Urothelium cell line (cell line): ENCODE results near the gene CNOT4.
A peak's percentile ranks its signal among the peaks of the same experiment; 100 is the strongest.
"Not testable (repeated sequence)": the region's sequence is repeated elsewhere in the genome, so short reads cannot be mapped to it uniquely, and the experiment has no call there.

Experiments
- DNase-seq: peaks from one replicate; pipeline ENCODE4 v3.0.0; 2011; ENCODE audit warnings: low spot score, mixed read lengths
- FAIRE-seq: peaks from 2 replicates; lab custom pipeline; 2011; peaks lifted over from hg19 to GRCh38; lab: Jason Lieb, UNC

CNOT4 gene

DNA sequence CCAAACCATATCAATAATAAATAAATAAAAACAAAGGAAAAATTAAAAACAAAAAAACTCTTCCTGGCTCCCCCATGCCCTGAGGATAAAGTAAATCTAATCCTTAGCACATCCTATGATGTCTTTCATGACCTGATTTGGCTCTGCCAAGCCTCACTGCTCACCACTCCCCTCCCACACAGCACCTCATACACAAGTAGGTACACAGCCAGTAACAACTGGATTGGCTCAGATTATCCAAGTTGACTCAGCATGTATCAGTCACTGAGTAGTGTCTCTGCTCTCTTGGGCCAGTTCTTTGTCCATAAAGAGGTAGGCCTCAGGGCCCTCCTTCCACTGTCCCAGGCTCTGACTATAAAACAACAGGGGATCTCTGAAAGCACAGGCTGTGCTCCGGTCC, 176.7 kb downstream of the CNOT4 start:
- FAIRE-seq (no peak), DNase-seq (no peak)

DNA sequence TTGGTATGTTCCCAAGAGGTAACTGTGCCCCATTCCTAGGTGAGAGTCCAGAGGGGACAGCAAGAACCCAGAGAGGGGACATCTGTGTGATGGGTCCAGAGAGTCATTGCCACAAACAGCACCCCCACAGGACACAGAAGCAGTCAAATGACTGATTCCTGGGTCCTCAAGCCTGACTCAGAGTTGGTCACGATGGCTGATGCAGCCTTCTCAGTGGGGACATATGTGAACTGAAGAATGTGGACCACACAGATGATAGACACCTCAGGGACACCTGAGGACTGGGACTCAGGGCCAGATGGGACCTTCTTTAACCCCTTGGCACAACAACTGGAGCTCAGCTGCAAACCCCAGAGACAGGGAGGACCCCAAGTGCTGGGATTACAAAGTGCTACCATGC, 179.8 kb downstream of the CNOT4 start:
- DNase-seq (no peak), FAIRE-seq (no peak)

DNA sequence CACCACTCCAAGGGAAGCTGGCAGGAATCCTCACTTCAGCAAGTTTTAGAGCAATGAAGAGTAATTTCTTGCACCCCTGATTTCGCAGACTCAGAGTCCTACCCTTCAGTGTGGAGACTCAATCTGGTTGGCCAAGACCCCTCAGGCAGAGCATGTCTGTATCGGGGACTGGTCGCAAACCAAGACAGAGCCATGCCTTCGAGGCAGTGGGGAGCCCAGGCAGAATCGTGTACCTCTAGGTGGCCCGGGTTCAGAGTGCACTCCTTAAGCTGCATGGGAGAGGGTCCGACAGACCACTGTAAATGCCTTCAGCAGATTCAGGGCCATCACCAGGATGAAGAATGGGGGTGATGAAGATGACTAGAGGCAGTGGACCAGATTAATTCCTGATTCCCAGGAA, 181.4 kb downstream of the CNOT4 start:
- FAIRE-seq = no peak
- DNase-seq = no peak

DNA sequence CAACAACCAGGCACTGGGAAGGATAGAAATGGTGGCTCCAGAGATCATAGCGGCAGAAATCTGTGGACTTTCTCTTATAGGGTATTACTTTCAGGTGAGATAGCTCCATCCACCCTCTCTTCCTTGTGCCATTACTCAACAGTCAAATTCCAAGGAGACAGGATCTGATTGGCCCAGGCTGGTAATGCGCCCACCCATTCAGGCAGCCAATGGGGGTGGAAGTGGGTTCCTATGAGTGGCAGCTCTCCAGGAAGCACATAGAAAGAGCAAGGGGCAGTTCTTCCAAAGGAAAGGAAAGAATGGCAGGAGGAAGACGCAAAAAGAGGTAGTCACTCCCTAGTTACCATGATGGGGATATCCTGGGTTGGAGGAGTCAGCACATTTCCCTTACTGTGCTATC, 181.8 kb downstream of the CNOT4 start:
- no peak for FAIRE-seq
- no peak for DNase-seq

DNA sequence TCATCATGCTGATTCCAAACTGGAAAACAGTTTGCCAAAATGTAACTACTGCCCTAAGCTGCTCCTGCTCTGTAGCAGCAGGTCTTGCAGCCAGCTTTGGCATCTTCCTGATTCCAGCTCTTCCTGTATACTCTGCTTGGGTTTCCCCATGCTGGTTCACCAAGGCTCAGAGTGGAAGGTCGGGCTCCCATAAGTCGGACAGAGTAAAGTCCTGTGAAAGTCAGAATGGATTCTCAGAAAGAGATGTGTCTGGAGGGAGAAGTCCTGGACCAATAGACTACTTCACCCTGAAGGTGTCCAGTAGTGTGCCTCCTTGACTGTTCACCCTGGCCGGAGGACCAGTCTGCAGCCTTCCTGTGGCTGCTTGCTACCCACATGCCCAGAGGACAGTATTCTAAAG, 182.4 kb downstream of the CNOT4 start:
- FAIRE-seq = no peak

DNA sequence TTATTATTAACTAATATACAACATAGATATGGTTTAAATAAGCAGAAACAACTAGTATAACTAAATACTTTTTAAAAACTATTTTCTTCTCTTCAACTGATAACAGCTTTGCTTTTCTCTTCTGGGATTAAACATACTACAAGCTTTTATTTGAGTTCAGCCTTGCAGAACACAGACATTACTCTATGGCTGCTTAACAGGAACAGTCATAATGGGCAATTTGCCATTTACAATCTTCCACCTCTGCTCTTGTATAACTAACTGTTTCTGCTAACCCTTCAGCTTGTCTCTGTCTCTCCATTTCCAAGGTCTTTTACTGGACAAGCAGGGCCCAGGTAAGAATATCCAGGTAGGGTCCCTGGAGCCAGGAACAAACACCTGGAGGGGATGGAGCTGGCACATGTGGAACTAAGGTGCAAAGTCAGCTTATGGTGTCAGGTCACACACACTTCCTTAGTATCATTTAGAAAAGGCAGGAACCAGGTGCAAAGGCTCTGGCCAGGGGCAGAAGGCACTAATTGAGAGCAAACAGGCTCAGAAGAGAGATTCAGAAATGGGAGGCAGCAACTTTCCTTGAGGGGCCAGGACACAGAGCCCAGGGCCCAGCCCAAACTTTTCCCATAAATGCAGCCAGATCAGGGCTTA, 183.1 kb downstream of the CNOT4 start:
- no peak for FAIRE-seq
- no peak for DNase-seq

More for the DNA sequence above, 182.4 kb downstream of the CNOT4 start:
- no peak for DNase-seq

DNA sequence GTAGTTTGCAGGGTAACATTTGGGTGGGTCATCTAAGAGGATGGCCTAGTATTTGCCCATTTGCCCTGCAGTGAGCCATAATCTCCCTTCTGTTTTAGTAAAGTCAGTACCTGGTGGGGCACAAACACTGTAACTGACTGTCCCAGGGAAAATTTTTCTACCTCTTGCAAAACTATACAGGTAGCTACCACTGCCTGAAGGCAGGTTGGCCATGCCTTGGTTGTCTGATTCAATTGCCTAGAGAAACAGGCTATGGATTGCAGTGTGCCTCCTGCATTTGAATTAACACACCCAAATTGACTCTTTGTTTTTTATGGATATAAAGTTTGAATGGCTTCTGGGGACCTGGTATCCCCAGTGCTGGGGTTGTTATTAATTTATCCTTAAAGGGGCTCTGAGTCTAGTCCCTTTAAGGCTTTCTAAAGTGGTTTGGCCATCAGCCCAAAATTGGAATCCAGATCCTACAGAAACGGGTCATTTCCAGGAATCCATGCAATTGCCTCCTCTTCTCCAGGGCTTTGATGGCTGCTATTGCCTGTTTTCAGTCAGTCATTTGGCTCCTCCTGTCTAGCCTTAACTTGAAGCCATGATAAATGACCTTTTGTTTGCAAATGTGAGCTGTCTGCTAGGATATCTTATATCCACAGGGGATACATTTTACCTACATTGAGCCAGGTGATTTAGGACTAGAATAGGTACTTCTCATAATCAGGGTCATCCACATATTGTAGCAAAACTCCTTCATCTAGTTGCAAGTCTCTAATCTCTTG, 187.1 kb downstream of the CNOT4 start:
- DNase-seq (no peak), FAIRE-seq (no peak)

DNA sequence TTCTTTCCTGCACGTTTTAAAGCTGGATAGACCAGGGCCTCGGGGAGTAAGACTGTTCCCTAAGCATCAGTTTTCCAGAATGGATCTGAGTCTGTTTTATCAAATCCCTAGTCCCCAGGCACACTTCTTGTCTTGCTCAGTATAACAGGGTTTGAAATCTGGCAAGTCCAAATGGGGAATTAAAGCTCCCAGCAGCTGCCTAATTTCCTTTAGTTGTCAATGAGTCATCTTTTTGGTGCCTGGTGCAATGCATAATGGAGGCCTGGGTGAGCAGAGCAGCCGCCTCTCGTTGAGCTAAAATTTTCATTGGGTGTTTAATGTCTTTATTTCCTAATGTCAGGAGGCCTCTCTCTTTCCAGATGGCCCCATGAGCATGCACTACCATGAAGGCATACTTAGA, 188.3 kb downstream of the CNOT4 start:
- DNase-seq (peak; percentile 8), FAIRE-seq (no peak)

DNA sequence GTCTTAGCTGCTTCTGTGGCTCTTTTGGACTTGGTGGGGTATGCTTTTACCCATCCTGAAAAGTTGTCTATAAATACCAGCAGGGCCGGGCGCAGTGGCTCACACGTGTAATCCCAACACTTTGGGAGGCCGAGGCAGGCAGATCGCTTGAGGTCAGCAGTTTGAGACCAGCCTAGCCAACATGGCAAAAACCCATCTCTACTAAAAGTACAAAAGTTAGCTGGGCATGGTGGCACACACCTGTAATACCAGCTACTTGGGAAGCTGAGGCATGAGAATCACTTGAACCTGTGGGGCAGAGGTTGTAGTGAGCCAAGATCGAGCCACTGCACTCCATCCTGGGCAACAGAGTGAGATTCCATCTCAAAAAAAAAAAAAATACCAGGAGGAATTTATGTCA, 188.9 kb downstream of the CNOT4 start:
- DNase-seq, FAIRE-seq: not testable (repeated sequence)

DNA sequence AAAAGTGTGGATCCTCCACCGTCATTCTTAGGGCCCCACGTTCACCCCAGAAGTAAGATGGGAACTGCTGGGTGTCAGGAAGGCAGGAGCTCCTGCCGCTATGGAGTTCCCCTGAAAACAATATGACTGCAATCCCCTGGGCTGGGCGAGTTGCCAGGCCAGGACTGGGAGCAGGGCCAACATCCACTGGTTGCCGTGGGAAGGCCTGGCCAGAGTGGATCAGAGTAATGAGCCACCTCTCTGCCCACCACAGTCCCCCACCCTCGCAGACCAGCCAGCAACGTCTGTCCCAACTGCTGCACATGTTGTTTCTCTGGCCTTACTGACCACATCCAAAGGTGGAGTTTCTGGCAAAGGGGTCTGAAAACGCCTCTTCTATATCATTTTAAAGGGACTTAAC, 189.6 kb downstream of the CNOT4 start:
- peak; percentile 53 for DNase-seq
- FAIRE-seq = no peak

DNA sequence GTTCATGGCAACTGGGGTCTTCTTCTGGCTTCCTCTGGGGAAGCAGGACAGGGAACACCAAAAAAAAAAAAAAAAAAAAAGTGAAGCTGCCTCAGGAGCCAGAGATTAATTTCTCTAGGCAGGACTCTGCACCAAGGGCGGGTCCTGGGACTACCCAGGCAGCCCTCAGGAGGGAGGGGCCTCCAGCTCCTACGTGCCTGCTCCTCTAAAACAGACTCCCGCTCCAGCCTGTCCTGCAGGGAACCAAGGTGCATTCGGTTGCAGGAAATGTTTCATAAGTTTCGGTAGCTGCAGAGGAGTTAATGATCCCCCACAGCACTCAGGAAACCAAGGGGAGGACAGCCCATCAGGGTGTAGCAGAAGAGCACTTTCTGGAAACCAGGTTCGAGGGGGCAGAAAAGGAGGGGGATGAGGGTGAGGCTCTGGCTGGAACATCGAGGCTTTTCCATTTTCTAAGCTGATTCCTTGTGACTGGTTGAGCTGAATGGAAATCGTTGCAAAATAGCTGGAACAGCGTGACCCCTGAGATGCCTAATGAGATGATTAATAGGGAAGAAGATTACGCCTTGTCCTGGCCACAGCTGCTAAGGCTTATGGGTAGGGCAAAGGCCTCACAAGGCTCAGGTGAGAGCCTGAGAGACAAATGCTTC, 192.1 kb downstream of the CNOT4 start:
- FAIRE-seq (no peak), DNase-seq (no peak)

DNA sequence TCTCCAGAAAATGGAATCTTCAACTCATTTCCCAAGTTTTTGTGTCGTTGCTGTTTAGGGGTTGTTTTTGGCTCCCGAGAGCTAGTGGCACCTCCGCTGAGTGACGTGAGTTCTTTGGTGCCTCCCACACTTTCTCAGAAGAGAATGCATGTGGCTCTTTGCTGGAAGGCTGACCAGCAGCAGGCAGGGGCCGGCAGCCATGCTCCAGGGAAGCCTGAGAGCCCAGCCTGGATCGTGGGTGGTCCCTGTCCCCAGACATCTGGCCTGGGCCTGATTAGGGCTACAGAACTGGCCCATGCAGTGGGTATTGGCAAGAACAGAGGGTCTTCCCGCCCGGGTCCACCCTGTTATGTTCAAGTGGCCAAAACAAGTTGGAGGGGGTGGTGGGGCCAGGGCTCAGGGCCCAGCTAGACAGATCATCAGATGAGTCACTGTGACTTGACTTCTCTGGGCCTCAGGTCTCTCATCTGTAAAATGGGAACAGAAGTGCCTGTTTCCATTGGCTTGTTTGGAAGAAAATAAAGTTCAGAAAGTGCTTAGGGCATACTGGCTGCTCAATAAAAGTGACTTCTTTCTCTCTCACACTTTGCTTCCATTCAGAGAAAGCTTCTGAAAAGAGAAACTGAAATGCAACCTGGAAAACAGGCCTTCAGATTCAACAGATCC, 193.1 kb downstream of the CNOT4 start:
- FAIRE-seq (no peak), DNase-seq (no peak)

DNA sequence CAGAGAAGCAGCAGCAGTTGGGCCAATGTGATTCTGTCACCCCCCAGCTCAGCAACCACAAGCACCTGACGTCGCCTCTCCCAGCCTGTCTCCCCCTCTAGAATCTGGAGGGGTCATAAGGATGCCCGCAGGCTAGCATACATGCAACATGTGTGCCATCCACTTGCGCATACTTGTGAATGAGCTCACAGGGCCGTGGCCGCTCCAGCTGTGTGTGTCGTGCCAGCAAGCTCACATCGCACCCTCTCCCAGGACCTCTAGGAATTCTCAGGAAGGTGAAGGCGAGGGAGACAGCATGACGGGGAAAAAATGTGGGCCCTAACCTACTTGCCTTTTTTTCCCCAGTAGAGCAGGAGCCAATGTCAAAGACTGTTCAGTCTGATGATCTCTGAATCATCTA, 195.9 kb downstream of the CNOT4 start:
- DNase-seq (no peak), FAIRE-seq (no peak)
